Fibroblast of peridontal ligament (primary cell): ENCODE measurements around the gene TNS3.

Experiments used
- DNase-seq: peaks from one replicate; pipeline ENCODE4 v3.0.0-alpha.2; 2010; ENCODE audit errors: extremely low read depth

Gene TNS3

GRCh38 chr7:47521816-47522561 is 59.9 kb downstream of the TNS3 start:
- DNase-seq: no peak

GRCh38 chr7:47521011-47521795 is 60.7 kb downstream of the TNS3 start:
- no peak for DNase-seq

GRCh38 chr7:47520406-47520805 is 61.5 kb downstream of the TNS3 start:
- peak; percentile 98 for DNase-seq

- peak; percentile 25 for DNase-seq
These were observed 63.1 kb downstream of the TNS3 start for GRCh38 chr7:47518827-47519226.

- DNase-seq: no peak
These were observed 64.0 kb downstream of the TNS3 start for GRCh38 chr7:47517821-47518480.

- peak; percentile 60 for DNase-seq
These were observed 64.8 kb downstream of the TNS3 start for GRCh38 chr7:47516985-47517600.

GRCh38 chr7:47516386-47516785 is 65.5 kb downstream of the TNS3 start:
- DNase-seq: no peak

GRCh38 chr7:47515305-47515834 is 66.5 kb downstream of the TNS3 start:
- DNase-seq: no peak

- DNase-seq: no peak
These were observed 67.1 kb downstream of the TNS3 start for GRCh38 chr7:47514818-47515217.

- DNase-seq: no peak
These were observed 67.5 kb downstream of the TNS3 start for GRCh38 chr7:47514367-47514766.

- peak; percentile 87 for DNase-seq
These were observed 68.1 kb downstream of the TNS3 start for GRCh38 chr7:47513741-47514241.

GRCh38 chr7:47512481-47513176 is 69.3 kb downstream of the TNS3 start:
- DNase-seq: no peak

GRCh38 chr7:47511699-47512370 is 70.1 kb downstream of the TNS3 start:
- DNase-seq: no peak

GRCh38 chr7:47510786-47511185 is 71.1 kb downstream of the TNS3 start:
- no peak for DNase-seq

GRCh38 chr7:47510192-47510591 is 71.7 kb downstream of the TNS3 start:
- DNase-seq: no peak

- no peak for DNase-seq
These were observed 72.3 kb downstream of the TNS3 start for GRCh38 chr7:47509571-47509970.

GRCh38 chr7:47508389-47509380 is 73.2 kb downstream of the TNS3 start:
- DNase-seq: no peak

- no peak for DNase-seq
These were observed 74.4 kb downstream of the TNS3 start for GRCh38 chr7:47507522-47507921.
